HG02678 (cell line): ENCODE data around the gene ACTL7A.
"Not testable (repeated sequence)": the region's sequence is repeated elsewhere in the genome, so short reads cannot be mapped to it uniquely, and the experiment has no call there.

Experiments
- ATAC-seq: cut with Tn5 transposase; IDR thresholded peaks from one replicate; pipeline ENCODE4 v1.9.1; 2021; ENCODE audit warnings: mild to moderate bottlenecking, moderate library complexity; ENCODE audit not compliant: unreplicated experiment

The ACTL7A gene

DNA sequence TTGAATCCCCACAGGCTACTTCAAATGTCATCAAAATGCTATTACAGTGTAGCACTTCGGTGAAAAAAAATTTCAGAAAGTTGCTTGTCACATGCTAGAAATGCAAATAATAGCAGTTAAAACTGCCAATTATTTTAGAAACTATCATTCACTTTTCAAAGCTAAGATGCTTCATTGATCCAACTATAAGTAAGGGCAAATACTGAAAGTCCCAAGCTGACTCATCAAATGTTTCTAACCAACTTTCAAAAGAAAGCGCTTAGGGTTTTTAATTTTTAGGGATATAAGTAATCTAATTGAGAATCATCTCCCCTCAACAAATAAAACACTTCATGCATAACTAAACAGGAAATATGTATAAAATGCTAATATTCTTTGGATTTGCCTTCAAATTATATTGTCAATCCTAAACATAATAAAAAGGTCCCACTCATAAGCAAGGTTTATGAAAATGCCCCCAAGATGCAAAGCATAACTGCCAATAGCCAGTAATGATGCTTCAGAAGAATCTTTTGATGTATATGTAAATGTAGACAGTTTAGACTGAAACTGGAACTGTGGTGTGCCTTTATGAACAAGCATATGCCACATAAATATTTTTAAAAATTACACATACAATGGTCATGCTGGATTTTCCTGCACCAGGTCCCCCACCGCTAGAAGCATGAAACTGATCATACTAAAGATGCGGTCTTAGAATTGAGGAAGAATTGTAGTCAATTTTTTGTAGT, 12.2 kb downstream of the ACTL7A start:
- no peak for ATAC-seq

DNA sequence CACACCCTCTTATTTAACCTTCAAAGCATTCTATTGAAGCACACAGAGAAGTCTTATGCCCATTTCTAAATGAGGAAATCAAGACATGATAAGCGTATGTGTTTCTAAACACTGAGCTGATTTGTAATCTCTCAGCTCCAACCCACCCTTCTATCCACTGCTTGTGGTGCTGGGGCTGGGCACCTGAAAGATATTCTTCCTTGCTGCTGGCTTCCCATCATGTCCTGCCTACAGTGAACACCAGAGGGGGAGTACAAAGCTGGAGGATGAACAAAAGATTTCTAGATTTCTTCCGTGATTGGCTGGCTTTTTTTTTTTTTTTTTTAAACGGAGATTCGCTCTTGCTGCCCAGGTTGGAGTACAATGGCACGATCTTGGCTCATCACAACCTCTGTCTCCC, 14.4 kb downstream of the ACTL7A start:
- ATAC-seq: no peak

DNA sequence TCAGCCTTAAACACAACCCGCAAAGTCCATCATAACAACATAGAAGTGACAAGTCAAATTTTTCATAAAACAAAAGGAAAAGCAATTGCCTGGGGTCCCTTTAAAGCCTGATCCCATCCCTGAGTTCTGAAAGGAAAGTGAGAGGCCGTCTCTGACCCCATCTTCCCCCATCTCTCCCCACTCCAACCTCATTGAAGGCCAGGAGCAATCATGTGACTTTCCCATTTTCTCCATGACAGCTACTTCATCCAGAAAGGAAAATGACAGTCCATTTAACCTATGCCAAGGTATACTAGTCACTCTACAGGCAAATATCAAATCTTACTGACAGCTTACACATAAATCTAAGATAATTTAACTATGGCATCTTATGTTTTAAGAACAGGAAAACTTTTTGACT, 15.5 kb downstream of the ACTL7A start:
- no peak for ATAC-seq

DNA sequence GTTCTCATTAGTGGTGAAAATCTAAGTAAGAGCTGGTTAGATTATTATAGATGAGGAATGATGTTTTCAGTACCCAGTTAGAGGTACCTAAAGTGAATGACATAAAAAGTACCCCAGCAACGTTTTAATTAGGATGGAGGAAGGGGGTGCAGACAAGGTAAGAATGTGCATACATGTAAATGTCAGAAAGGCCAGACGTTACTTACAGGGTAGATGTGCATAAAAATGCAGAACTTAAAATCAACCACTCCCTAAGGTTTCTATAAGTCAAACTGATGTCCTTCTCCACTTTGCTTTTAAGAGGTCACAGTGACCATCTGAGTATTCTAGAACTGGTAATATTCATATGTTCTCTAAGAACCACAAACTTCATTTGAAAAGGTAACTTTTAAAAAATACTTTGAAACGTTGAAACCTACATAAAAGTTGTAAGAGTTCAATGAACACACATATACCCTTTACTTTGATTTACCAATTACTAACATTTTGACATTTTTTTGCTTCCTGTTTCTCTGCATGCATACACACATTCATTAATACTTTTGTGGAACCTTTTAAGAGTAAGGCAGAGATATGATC, 18.8 kb downstream of the ACTL7A start:
- no peak for ATAC-seq

GRCh38 chr9:108882052-108882888, 20.2 kb downstream of the ACTL7A start:
- ATAC-seq: no peak

- no peak for ATAC-seq
Observed at GRCh38 chr9:108883085-108883484, 21.0 kb downstream of the ACTL7A start.

- ATAC-seq: no peak
Observed at GRCh38 chr9:108884701-108885100, 22.6 kb downstream of the ACTL7A start.

- ATAC-seq: peak; percentile 99
Observed at GRCh38 chr9:108885643-108886348, 23.7 kb downstream of the ACTL7A start.

- ATAC-seq: not testable (repeated sequence)
Observed at GRCh38 chr9:108886594-108887271, 24.7 kb downstream of the ACTL7A start.

- ATAC-seq: no peak
Observed at GRCh38 chr9:108889649-108890067, 27.6 kb downstream of the ACTL7A start.

DNA sequence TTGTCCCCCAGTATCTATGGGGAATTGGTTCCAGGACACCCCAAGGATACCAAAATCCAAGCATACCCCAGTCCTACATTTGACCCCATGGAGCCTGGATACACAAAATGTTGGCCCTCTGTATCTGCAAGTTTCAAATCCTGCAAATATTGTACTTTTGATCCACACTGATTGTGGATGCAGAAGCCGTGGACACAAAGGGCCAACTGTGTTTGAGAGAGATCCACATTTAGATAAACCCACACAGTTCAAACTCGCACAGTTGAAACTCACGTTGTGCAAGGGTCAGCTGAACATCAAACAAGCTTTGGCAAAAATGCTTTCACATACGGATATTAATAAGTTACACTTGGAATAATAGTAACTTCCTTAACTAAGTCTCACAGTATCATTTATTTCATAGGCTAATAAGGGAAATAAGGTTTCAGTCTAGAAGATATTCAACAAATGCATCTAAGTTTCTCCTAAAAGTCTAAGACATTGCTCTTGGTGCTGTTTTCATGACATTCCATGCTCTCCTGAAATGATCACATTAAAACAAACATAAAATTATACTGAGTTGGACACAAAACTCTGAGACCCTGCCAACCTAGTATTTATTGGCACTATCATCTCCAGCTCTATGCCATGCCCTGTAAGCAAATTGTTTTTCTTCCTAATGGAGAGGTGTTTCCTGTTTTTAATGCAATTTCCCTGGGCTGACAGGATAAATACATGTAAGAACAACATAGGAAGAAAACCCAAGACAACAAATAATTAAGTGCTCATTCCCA, 32.3 kb downstream of the ACTL7A start:
- ATAC-seq: no peak

DNA sequence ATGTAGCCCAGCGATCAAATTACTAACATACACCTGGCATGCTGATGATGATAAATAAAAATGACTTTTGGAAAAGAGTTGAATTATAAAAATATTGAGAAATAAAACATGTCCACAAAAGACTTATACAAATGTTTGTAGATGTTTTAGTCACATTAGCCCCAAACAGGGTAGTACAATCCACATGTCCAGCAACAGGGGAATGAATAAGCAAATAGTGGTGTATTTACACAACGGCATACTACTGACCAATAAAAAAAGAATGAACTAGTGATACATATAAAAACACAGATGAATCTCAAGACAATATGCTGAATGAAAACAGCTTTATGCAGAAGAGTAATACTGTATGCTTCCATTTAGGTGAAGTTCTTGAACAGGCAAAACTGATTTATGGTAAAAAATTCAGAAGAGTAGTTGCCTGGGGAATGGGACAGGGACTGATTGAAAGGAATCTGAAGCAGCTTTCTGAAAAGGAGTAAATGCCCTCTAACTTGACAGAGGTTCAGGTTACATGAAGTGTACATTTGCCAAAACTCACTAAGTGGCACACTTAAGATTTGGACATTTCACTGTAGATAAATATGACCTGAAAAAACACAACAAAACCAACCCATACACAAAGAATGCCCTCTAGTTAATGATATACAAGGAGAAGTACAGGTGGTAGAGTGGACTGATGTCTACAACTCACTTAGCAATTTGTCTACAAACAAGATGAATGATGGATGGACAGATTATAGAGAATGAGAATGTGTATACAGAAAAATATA, 35.4 kb downstream of the ACTL7A start:
- no peak for ATAC-seq

GRCh38 chr9:108899023-108899695, 37.1 kb downstream of the ACTL7A start:
- ATAC-seq: not testable (repeated sequence)

GRCh38 chr9:108900176-108900575, 38.1 kb downstream of the ACTL7A start:
- no peak for ATAC-seq

DNA sequence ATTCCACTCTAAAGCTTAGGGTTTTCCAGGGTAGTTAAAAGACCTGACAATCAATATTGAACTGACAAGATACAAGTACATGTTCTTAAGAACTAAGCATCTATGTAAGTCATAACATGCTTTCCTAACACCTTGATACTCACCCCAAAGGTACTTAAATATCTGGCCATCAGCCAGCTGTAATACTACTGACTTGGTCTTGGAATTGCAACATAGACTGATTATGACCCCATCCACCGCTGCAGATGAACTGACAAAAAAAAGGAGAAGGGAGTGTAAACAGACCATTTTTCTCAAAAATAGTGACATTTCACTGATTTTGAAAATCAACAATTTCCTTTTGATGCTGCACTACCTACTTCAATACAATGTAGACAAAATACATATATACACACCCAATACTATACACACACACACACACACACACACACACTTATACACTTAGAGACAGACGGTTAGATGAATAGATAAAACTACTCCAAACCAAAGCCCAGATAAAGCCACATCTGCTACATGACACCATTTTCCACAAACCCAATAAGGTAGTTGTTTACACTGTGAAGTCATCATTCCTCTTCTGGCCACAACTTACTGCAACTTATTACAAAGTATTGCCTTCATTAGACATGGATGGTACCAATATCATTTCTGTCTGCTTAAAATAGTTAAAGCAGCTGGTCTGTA, 41.5 kb downstream of the ACTL7A start:
- ATAC-seq: no peak

DNA sequence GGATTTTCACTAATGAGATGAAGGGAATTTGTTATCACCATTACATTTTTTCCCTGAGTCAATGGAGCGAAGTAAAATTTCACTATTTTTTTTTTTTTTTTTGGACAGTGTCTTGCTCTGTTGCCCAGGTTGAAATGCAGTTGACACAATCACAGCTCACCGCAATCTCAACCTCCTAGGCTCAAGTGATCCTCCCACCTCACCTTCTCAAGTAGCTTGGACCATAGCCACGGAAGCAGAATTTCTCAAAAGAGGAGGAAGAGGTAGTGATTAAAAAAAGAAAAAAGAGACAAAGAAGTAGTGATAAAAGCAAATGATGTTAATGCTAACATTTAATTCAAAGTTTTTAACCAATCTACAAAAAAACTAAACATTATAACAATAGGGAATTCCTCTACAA, 42.1 kb downstream of the ACTL7A start:
- no peak for ATAC-seq

- ATAC-seq: no peak
Observed at GRCh38 chr9:108905494-108905893, 43.4 kb downstream of the ACTL7A start.

DNA sequence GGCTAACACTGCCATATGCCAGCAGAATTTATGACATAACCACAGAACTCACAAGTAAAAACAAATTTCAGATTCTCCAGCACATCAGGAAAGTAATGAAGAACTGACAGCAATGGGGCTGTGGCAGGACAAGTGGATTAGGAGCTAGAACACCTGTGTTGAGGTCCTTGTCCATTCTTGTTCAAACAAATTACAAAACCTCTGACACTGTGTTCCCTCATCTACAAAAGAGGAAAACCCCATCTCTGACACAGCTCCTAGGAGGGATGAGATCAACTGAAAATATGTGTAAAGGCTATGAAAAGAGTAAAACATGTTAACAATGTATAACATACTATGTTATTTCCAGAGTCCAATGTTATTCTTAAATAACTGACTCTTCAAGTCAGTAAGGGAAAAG, 48.3 kb downstream of the ACTL7A start:
- no peak for ATAC-seq
